OCI-LY7 (cell line): ENCODE data around the gene NUP205.

Experiments
- CTCF ChIP-seq: fragments of 200-600 bp; sonication (generic); conservative IDR thresholded peaks from 2 replicates; pipeline ENCODE4 v1.5.1; 2014; ENCODE audit warnings: mild to moderate bottlenecking, antibody characterized with exemption, low read length, moderate library complexity, mixed read lengths
- EZH2phosphoT487 ChIP-seq: fragments of 200-600 bp; sonication (generic); IDR thresholded peaks from 2 replicates; pipeline ENCODE4 v1.6.1; 2018; ENCODE audit warnings: low read depth, borderline replicate concordance, mild to moderate bottlenecking, mixed run types, antibody characterized with exemption, low read length, moderate library complexity, mixed read lengths

GRCh38 chr7:135537905-135538304, 19.8 kb upstream of the NUP205 start:
- no peak for TF ChIP-seq CTCF
- TF ChIP-seq EZH2phosphoT487, result no peak
